GM23338 (cell line): ENCODE measurements around the gene CABP2.

Experiments used
- CTCF ChIP-seq, 2 experiments: fragments of 200-600 bp in 1 of 2; sonication (generic) in 1 of 2; conservative IDR thresholded peaks; 2 replicates each; pipeline versions ENCODE4 v1.5.1 to v1.6.1; 2016 to 2017; ENCODE audit warnings: antibody characterized with exemption in 2 of 2, low read depth in 2 of 2, mild to moderate bottlenecking in 2 of 2, moderate library complexity in 1 of 2
- EZH2 ChIP-seq: fragments of 200-600 bp; sonication (generic); IDR thresholded peaks from one replicate; pipeline ENCODE4 v1.8.0; 2017; ENCODE audit warnings: antibody characterized with exemption, mild to moderate bottlenecking, low read depth; ENCODE audit not compliant: unreplicated experiment
- NANOG ChIP-seq: IDR thresholded peaks from 2 replicates; pipeline ENCODE4 v1.6.1; 2016; ENCODE audit warnings: antibody characterized with exemption, borderline replicate concordance
- POLR2AphosphoS5 ChIP-seq: IDR thresholded peaks from 2 replicates; pipeline ENCODE4 v1.6.1; 2016; ENCODE audit warnings: antibody characterized with exemption, low read depth
- TF ChIP-seq, protein P1 (sequence below): IDR thresholded peaks from one replicate; pipeline ENCODE4 v1.6.1; 2018; ENCODE audit warnings: antibody characterized with exemption; ENCODE audit not compliant: unreplicated experiment

DNA sequence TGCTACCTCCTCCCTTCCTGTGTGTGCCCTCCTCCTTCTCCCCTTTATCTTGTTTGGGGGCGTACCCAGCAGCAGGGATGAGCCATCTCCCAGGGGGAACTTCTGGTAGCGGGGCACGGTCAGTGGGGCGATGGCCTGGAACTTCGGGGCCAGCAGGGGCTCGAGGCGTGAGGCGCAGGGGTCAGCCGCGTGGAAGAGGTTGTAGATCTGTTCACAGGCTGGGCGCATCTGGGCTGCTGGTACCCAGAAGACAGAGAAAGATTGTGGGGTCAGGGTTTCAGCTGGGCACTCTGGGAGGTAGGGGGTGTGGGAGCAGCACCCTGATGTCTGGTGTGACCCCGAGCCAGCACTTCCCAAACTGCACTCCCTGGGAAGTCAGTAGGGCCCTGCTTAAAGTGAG is 27.1 kb downstream of the CABP2 start:
- TF ChIP-seq NANOG (no peak), CTCF (conservative IDR thresholded peaks at IDR 0.05; ENCODE audit: low read depth in 2 of 2) (no peak), EZH2 (no peak), POLR2AphosphoS5 (no peak)
- TF ChIP-seq, protein P1, sequence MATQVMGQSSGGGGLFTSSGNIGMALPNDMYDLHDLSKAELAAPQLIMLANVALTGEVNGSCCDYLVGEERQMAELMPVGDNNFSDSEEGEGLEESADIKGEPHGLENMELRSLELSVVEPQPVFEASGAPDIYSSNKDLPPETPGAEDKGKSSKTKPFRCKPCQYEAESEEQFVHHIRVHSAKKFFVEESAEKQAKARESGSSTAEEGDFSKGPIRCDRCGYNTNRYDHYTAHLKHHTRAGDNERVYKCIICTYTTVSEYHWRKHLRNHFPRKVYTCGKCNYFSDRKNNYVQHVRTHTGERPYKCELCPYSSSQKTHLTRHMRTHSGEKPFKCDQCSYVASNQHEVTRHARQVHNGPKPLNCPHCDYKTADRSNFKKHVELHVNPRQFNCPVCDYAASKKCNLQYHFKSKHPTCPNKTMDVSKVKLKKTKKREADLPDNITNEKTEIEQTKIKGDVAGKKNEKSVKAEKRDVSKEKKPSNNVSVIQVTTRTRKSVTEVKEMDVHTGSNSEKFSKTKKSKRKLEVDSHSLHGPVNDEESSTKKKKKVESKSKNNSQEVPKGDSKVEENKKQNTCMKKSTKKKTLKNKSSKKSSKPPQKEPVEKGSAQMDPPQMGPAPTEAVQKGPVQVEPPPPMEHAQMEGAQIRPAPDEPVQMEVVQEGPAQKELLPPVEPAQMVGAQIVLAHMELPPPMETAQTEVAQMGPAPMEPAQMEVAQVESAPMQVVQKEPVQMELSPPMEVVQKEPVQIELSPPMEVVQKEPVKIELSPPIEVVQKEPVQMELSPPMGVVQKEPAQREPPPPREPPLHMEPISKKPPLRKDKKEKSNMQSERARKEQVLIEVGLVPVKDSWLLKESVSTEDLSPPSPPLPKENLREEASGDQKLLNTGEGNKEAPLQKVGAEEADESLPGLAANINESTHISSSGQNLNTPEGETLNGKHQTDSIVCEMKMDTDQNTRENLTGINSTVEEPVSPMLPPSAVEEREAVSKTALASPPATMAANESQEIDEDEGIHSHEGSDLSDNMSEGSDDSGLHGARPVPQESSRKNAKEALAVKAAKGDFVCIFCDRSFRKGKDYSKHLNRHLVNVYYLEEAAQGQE = no peak
